HEK293 (cell line): ENCODE results near the gene KLHL11.

Experiments used
- CTCF ChIA-PET: fragments of 350-600 bp; formaldehyde crosslinking; extraction: SDS; loops from one replicate; lab custom pipeline; 2021; ENCODE audit warnings: antibody characterized with exemption; lab: Yijun Ruan, JAX
- POLR2A ChIA-PET: fragments of 300-600 bp; formaldehyde crosslinking; extraction: SDS; loops from one replicate; lab custom pipeline; 2020; ENCODE audit warnings: antibody characterized with exemption, inconsistent platforms; lab: Yijun Ruan, JAX
- H3K27ac ChIP-seq: fragments of 200-500 bp; sonication (Bioruptor generic); 2 replicates; pipeline ENCODE4 v1.5.1; 2014; ENCODE audit warnings: low read depth, low read length, control low read depth, inconsistent platforms; ENCODE audit errors: extremely low read depth
- H3K36me3 ChIP-seq, 2 experiments: fragments of 200-500 bp in 1 of 2; sonication (Bioruptor generic) in 1 of 2; 1 replicate in 1 of 2; 2 replicates in 1 of 2; pipeline ENCODE4 v1.5.1; 2014 to 2017; ENCODE audit warnings: inconsistent platforms in 2 of 2, low read length in 2 of 2; ENCODE audit not compliant: control insufficient read depth in 2 of 2, insufficient read depth in 1 of 2
- H3K4me1 ChIP-seq: fragments of 200-500 bp; sonication (Bioruptor generic); 2 replicates; pipeline ENCODE4 v1.5.1; 2014; ENCODE audit warnings: mild to moderate bottlenecking, low read length, inconsistent platforms; ENCODE audit not compliant: control insufficient read depth, insufficient read depth
- H3K4me3 ChIP-seq: 2 replicates; pipeline ENCODE4 v1.5.1; 2011; ENCODE audit warnings: low read depth, mild to moderate bottlenecking, control low read depth, low read length, moderate library complexity
- H3K9me3 ChIP-seq: fragments of 200-500 bp; sonication (Bioruptor generic); 2 replicates; pipeline ENCODE4 v1.5.1; 2014; ENCODE audit warnings: low read depth, low read length, inconsistent platforms; ENCODE audit not compliant: control insufficient read depth, insufficient read depth
- PRDM10 ChIP-seq: fragments of 450-650 bp; formaldehyde crosslinking; IDR thresholded peaks from 2 replicates; pipeline ENCODE4 v1.5.1; 2016; ENCODE audit warnings: missing biosample characterization, missing genetic modification characterization
- RBAK ChIP-seq: fragments of 450-650 bp; formaldehyde crosslinking; IDR thresholded peaks from 2 replicates; pipeline ENCODE4 v1.5.1; 2016; ENCODE audit warnings: missing biosample characterization, missing genetic modification characterization
- ZBTB17 ChIP-seq: fragments of 450-650 bp; formaldehyde crosslinking; IDR thresholded peaks from 2 replicates; pipeline ENCODE4 v1.5.1; 2016; ENCODE audit warnings: missing biosample characterization, missing genetic modification characterization
- ZFHX2 ChIP-seq: fragments of 450-650 bp; formaldehyde crosslinking; conservative IDR thresholded peaks from 2 replicates; pipeline ENCODE4 v1.5.1; 2016; ENCODE audit warnings: missing biosample characterization, missing genetic modification characterization
- ZNF266 ChIP-seq: fragments of 450-650 bp; formaldehyde crosslinking; IDR thresholded peaks from 2 replicates; pipeline ENCODE4 v1.5.1; 2016; ENCODE audit warnings: missing biosample characterization, missing genetic modification characterization, low read depth
- ZNF280C ChIP-seq: fragments of 450-650 bp; formaldehyde crosslinking; IDR thresholded peaks from 2 replicates; pipeline ENCODE4 v1.5.1; 2016; ENCODE audit warnings: missing biosample characterization, missing genetic modification characterization
- ZNF302 ChIP-seq: fragments of 450-650 bp; formaldehyde crosslinking; IDR thresholded peaks from 2 replicates; pipeline ENCODE4 v1.5.1; 2016; ENCODE audit warnings: missing biosample characterization, missing genetic modification characterization, low read depth
- ZNF423 ChIP-seq: fragments of 450-650 bp; formaldehyde crosslinking; IDR thresholded peaks from 2 replicates; pipeline ENCODE4 v1.5.1; 2016; ENCODE audit warnings: missing biosample characterization, missing genetic modification characterization
- ZNF610 ChIP-seq: fragments of 450-650 bp; formaldehyde crosslinking; IDR thresholded peaks from 2 replicates; pipeline ENCODE4 v1.5.1; 2016; ENCODE audit warnings: missing biosample characterization, missing genetic modification characterization, borderline replicate concordance
- ZNF658 ChIP-seq: fragments of 450-650 bp; formaldehyde crosslinking; IDR thresholded peaks from 2 replicates; pipeline ENCODE4; 2016; ENCODE audit warnings: missing biosample characterization, missing genetic modification characterization
- ZNF677 ChIP-seq: fragments of 450-650 bp; IDR thresholded peaks from 2 replicates; pipeline ENCODE4 v1.5.0; 2018; ENCODE audit warnings: missing biosample characterization, mild to moderate bottlenecking, missing genetic modification characterization, moderate library complexity
- ZNF776 ChIP-seq: fragments of 450-650 bp; formaldehyde crosslinking; IDR thresholded peaks from 2 replicates; pipeline ENCODE4 v1.5.0; 2017; ENCODE audit warnings: missing biosample characterization, missing genetic modification characterization, borderline replicate concordance
- ZNF777 ChIP-seq: fragments of 450-650 bp; formaldehyde crosslinking; IDR thresholded peaks from 2 replicates; pipeline ENCODE4 v1.5.1; 2017; ENCODE audit warnings: missing biosample characterization, missing genetic modification characterization, borderline replicate concordance
- ZNF837 ChIP-seq: fragments of 450-650 bp; formaldehyde crosslinking; IDR thresholded peaks from 2 replicates; pipeline ENCODE4 v1.5.1; 2016; ENCODE audit warnings: missing biosample characterization, missing genetic modification characterization

The KLHL11 gene

GRCh38 chr17:41870097-41870496 lies 4.9 kb upstream of the KLHL11 start:
- no peaks in the 10 kb centered on the region for H3K9me3 ChIP-seq
- H3K36me3 ChIP-seq, result peaks cover 44 to 79% of the 10 kb centered on the region in 2 experiments
- H3K4me3 ChIP-seq, result no peak overlapping the region
- ChIA-PET CTCF (interaction anchor here (0.6 to 1.4 kb wide), 2 partner anchors 95 to 132 kb away, joined by 3 to 4 read pairs; no protein-coding TSS in a partner anchor), POLR2A (interaction anchor here (0.5 to 1.6 kb wide), 4 partner anchors 49 to 174 kb away, joined by 4 to 7 read pairs (median 5); partner anchors contain the start of genes ACLY and ODAD4)
- H3K4me1 ChIP-seq, result no peaks in the 10 kb centered on the region
- H3K27ac ChIP-seq, result no peak overlapping the region
- no peak for TF ChIP-seq ZNF837
- TF ChIP-seq ZNF302 (tag by site-specific recombination), result no peak
- TF ChIP-seq ZNF266, result no peak
- TF ChIP-seq ZFHX2, result no peak
- no peak for TF ChIP-seq ZNF776
- TF ChIP-seq PRDM10 (tag by site-specific recombination), result peak; percentile 60; the same call in 1 of the 2 replicates
- TF ChIP-seq ZNF280C (tag by site-specific recombination), result no peak
- TF ChIP-seq, all 188 proteins: peak for 1

- Histone ChIP-seq H3K4me3 (no peak overlapping the region), H3K36me3 (peaks cover 37 to 74% of the 10 kb centered on the region in 2 experiments), H3K9me3 (no peaks in the 10 kb centered on the region), H3K4me1 (no peaks in the 10 kb centered on the region), H3K27ac (no peak overlapping the region)
- ChIA-PET CTCF (no interaction called here), POLR2A (interaction anchor here (1.2 to 1.6 kb wide), 2 partner anchors 49 to 61 kb away, joined by 4 to 5 read pairs; partner anchors contain the start of genes ACLY and ODAD4)
- peak; percentile 51 for TF ChIP-seq ZBTB17
- no peak for TF ChIP-seq ZNF777
Observed at GRCh38 chr17:41869426-41869825, 4.2 kb upstream of the KLHL11 start.

GRCh38 chr17:41868568-41868967 lies 3.3 kb upstream of the KLHL11 start:
- Histone ChIP-seq H3K4me3 (no peak overlapping the region), H3K36me3 (peaks cover 30 to 66% of the 10 kb centered on the region in 2 experiments), H3K4me1 (peaks cover under 1% of the 10 kb centered on the region; the same call in 1 of the 2 replicates), H3K27ac (no peak overlapping the region), H3K9me3 (no peaks in the 10 kb centered on the region)
- ChIA-PET CTCF (interaction anchor here (0.6 to 1.1 kb wide), 3 partner anchors 67 to 132 kb away, joined by 3 to 4 read pairs (median 3); no protein-coding TSS in a partner anchor), POLR2A (no interaction called here)
- TF ChIP-seq ZNF677 (no peak), ZNF610 (no peak), ZNF658 (tag by site-specific recombination) (no peak), RBAK (no peak), ZNF423 (tag by site-specific recombination) (no peak)
